GM12801 (cell line): ENCODE data around the gene USP43.

Source experiments
- CTCF ChIP-seq: IDR thresholded peaks from one replicate; pipeline ENCODE4 v1.5.1; 2011; ENCODE audit warnings: control low read depth; ENCODE audit not compliant: insufficient read length; ENCODE audit errors: extremely low read depth

Gene USP43

DNA sequence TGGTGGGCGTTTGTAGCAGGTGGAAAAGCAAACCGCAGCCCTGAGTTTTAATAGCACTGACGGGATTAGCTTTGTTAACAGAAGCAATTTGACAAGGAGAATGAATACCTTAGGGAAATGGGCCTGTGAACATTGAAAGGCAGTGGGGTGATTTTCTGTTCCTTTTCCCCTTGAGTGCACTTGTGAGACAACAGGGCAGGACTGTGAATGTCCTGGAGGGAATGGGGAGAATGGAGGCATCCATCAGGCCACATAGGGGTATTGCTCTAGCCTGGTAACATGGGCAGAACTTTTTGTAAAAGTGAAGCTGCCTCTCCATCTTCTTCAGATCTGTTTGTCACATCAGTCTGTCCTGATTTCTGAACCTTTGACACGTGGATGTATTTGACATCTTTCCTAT lies 26.2 kb downstream of the USP43 start:
- no peak for TF ChIP-seq CTCF

GRCh38 chr17:9672266-9672665 lies 26.9 kb downstream of the USP43 start:
- no peak for TF ChIP-seq CTCF

- no peak for TF ChIP-seq CTCF
These were observed 27.4 kb downstream of the USP43 start for GRCh38 chr17:9672691-9673090.

- no peak for TF ChIP-seq CTCF
These were observed 30.8 kb downstream of the USP43 start for GRCh38 chr17:9676084-9676483.

DNA sequence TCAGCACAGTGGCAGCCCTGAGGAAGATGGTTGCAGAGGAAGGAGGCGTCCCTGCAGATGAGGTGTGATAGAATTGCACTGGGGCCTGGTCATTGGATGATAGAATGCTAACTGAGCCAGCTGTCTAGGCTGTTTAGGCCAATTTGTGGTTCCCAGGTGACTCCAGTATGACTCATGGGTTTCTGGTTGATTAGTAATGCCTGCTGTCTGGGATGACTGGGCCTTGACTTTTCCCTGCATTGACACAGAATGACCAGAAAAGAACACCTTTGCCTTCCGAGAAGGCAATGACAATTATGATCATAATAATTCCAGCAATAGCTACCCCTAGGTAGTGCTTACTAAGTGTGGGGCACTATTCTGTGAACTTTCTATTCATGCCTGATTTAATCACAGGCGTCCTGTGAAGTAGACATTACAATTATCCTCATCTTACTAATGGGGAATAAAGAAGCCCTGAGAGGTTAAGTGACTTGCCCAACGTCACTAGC lies 31.5 kb downstream of the USP43 start:
- no peak for TF ChIP-seq CTCF

DNA sequence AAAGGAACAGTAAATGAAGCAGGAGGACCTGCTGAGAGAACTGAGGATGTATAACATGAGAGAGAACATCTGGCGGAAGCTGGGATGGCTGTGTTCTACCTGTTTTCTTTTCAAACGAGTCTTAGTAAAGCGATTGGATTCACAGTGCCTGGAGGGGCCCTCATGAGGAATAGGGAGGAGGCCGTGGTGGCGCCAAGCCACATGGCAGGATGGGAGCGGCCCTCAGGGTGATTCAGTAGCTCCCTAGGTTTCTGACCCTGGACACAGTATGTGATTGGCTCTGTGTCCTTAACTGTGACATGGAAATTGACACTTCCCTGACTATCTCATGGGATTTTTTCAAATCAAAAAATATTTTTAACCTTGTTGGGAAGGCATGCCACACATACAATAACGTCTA lies 32.1 kb downstream of the USP43 start:
- TF ChIP-seq CTCF = no peak

- no peak for TF ChIP-seq CTCF
These were observed 32.6 kb downstream of the USP43 start for GRCh38 chr17:9677896-9678295.

- TF ChIP-seq CTCF = no peak
These were observed 39.8 kb downstream of the USP43 start for GRCh38 chr17:9684955-9685621.
